HG03378 (cell line): ENCODE data around the gene ERF.

Source experiments
- ATAC-seq: cut with Tn5 transposase; IDR thresholded peaks from one replicate; pipeline ENCODE4 v1.9.1; 2021; ENCODE audit warnings: mild to moderate bottlenecking, moderate library complexity; ENCODE audit not compliant: unreplicated experiment

The ERF gene

DNA sequence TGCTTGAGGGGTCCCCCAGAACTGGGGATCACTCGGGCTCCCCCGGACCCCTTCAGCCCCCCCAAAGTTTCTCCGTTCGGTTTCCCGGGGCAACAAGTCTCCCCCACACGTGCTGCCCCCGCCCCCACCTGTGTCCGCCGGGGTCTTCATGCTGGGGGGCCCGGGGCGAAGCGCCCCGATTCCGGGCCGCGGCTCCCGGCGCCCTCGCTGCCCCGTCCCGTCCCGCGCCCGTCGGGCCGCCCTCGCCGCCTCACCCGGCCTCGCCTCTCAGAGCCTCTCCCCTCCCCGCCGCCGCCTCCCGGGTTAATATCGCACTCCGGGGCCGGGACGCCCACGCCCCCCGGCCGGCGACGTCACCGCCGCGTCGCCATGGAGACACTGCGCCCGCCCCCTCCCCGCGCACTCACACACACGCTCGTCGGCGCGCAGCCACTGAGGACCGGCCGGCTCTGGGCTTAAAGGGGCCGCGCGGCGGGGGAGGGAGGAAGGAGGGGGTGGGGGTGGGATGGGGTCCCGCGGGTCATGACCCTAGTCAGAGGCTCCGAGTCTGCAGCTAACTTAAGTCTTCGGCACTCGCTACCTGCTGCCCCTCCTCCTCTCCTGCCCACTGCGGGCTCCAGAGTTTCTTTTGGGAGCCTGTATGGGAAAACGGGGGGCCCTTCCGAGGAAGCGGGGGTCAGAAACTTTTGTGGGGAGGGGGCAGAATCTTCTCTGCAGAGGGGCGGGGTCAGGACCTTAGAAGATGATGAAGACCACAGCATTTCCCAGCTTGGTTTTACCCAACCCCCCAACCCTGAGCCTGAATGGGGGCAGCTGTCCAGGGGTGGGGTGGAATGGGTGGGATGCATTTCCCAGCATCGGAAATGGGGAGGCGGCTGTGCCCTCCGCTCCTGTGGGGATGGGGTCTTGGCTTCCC is at the start of gene ERF:
Gene ERF, minus strand, starts transcription at position 279 of the 916 bp plus-strand sequence. Its CDS starts 129 bp downstream, at position 150.
- ATAC-seq, result no peak

DNA sequence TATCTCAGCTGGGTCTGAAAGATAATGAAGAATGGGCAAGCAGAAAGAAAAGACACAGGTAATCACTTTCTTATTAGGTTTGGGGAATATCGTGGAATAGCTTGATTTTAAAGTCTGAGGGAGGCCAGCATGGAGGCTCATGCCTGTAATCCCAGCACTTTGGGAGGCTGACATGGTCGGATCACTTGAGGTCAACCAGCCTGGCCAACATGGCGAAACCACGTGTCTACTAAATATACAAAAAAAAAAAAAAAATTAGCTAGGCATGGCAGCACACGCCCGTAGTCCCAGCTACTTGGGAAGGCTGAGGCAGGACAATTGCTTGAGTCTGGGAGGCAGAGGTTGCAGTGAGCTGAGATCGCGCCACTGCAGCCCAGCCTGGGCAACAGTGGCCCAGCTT is 48.9 kb upstream of the ERF start:
- no peak for ATAC-seq

DNA sequence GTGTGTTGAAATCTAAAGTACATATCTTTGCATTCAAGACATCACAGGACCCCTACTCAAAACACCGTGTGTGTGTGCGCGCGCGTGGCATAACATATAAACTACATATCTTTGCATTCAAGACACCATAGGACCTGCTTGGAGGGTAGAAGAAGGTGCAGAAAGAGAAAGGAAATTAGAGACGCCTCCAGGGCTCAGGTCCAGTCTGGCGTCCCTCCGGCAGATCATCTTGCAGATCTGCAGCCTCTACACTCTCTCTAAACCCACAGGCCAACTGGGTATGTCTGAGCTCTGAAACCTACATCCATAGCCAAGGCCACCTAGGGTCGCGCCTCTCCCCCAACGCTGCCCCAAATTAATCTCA is 48.2 kb upstream of the ERF start:
- no peak for ATAC-seq

DNA sequence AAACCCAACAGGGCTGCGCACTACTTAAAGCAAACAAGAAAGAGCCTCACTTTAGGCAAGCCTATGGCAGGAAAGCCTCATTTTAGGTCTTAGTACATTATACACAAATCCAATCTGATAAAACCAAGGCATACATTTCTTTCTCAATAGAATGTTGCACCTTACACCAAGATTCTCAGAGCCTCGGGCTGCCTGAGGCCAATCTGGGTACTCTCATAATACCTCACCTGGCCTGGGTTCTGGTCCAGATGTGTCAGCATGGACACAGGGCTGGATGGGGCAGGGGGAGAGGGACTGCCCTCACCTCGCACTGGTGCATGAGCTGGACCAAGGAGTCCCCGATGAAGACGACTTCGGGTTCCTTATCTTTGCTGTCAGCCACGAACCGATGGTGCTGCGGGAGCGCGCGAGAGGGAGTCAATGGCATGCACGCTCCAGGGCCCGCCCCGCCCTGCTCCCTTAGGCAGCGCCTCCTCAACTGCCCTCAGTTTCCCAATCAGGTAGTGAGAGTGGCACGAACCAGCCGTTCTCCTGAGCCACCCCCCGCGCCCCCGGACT is 46.8 kb upstream of the ERF start, which contains the start of gene PRR19:
Gene PRR19, plus strand, starts transcription at position 487 of the 558 bp plus-strand sequence. CDS start 7,453 bp downstream, outside the sequence.
- no peak for ATAC-seq

DNA sequence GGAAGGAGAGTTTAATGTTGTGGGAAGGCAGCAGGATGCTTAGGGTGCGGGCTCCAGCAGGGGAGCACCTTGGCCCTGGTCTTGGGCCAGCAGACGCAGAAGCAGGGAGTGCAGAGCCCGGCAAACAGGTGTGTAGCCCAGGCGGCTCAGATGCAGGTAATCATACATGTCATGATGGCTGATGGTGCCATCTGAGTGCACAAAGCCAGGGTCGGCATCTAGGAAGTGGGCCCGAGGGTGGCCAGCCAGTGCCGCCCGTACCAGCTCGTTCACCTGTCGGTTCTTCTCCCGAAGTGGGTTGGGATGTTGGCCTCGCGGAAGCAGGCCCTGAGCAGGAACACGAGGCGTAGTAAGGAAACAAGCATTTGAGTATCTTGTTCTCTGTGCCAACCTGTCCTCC is 42.1 kb upstream of the ERF start:
- ATAC-seq, result no peak

DNA sequence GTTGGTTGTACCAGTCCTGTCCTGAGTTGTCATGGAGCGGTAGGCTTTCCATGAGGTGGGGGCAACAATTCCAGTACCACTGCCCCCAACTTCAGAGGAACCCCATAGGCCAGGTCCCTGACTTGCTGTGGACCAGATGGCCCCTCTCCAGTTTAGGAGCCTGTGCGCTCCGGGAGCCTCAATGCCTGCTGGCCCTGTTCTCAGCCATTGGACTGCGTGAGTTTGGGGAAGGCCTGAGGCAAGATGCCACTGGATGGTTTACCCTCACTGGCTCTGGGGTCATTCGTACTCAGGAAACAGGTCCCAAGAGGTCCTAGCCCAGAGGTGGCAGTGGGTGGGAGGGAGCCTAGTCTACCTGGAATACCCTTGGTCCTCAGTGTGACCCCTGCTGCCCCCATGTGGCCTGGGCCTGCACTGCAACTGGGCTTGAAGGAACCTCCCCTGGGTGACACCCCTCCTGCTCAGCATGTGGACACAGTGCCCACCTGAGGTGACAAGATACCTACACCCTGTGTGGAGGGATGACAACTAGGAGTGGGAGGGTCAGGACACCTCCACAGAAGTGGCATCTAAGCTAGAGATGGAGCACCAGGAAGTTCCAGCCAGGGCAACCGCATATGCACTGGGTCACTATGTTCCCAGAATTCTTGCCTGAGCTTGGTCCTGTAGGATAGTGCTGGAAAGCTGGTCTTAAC is 41.0 kb upstream of the ERF start:
- ATAC-seq, result no peak

DNA sequence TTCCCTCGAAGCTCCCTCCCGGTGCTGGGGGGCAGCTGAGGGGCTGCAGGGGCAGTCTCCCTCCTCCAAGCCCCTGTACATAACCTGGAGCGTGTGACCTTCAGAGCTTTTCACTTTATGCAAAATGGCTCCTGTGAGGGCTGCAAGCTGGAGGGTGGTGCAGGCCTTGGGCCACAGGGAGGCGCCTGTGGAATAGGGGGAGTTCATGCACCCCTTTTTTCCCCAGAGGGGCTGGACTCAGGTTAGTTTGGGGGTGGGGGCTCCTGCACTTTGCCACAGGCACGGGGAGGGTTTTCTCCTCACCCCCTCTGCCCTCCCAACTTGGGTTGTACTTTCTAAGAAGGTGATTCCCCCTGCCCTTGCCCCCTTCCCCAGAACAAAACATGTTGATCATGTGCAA is 40.4 kb upstream of the ERF start:
- no peak for ATAC-seq

DNA sequence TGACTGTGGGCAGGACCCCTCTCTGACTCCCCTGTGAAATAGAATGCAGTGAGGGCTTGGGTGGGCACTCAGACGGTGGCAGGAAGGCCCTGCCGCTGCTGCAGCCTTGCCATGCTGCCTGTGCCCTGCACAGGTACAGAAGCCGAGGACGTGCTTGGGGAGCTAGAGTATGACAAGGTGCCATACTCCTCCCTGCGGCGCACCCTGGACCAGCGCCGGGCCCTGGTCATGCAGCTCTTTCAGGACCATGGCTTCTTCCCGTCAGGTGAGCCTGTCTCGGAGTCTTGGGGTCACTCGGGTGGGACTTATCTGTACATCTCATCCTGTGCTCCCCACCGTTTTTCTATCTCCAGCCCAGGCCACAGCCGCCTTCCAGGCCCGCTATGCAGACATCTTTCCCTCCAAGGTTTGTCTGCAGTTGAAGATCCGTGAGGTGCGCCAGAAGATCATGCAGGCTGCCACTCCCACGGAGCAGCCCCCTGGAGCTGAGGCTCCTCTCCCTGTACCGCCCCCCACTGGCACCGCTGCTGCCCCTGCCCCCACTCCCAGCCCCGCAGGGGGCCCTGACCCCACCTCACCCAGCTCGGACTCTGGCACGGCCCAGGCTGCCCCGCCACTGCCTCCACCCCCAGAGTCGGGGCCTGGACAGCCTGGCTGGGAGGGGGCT is 39.7 kb upstream of the ERF start:
- no peak for ATAC-seq

DNA sequence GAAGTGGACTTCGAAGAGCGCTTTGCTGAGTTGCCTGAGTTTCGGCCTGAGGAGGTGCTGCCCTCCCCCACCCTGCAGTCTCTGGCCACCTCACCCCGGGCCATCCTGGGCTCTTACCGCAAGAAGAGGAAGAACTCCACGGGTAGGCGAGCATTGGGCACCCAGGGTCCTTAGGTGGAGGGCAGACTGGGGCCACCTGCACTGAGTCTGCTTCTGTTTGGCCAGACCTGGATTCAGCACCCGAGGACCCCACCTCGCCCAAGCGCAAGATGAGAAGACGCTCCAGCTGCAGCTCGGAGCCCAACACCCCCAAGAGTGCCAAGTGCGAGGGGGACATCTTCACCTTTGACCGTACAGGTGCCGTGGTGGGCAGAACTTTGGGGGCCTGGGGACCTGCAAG is 39.0 kb upstream of the ERF start:
- ATAC-seq, result no peak

DNA sequence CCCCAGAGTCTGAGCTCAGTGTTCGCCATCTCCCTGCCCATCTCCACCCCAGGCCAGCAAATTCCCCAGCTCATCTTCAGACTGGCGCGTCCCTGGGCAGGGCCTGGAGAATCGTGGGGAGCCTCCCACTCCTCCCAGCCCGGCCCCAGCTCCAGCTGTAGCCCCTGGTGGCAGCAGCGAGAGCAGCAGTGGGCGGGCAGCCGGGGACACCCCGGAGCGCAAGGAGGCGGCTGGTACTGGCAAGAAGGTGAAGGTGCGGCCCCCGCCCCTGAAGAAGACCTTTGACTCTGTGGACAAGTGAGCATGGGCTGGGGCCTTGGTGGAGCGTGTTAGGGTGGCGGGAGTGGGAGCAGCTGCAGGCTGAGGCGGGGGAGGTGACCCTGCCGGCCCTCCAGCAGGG is 38.6 kb upstream of the ERF start:
- ATAC-seq, result no peak

DNA sequence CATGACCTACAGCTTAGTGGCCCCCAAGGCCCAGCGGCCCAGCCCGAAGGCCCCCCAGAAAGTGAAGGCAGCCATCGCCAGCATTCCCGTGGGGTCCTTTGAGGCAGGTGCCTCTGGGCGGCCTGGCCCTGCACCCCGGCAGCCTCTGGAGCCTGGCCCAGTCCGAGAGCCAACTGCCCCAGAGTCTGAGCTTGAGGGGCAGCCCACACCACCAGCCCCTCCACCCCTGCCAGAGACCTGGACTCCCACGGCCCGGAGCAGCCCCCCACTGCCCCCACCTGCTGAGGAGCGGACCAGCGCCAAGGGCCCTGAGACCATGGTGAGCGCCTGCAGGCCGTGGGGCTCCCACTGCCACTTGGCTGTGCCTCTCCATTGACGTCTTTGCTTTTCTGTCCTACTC is 38.0 kb upstream of the ERF start:
- no peak for ATAC-seq

DNA sequence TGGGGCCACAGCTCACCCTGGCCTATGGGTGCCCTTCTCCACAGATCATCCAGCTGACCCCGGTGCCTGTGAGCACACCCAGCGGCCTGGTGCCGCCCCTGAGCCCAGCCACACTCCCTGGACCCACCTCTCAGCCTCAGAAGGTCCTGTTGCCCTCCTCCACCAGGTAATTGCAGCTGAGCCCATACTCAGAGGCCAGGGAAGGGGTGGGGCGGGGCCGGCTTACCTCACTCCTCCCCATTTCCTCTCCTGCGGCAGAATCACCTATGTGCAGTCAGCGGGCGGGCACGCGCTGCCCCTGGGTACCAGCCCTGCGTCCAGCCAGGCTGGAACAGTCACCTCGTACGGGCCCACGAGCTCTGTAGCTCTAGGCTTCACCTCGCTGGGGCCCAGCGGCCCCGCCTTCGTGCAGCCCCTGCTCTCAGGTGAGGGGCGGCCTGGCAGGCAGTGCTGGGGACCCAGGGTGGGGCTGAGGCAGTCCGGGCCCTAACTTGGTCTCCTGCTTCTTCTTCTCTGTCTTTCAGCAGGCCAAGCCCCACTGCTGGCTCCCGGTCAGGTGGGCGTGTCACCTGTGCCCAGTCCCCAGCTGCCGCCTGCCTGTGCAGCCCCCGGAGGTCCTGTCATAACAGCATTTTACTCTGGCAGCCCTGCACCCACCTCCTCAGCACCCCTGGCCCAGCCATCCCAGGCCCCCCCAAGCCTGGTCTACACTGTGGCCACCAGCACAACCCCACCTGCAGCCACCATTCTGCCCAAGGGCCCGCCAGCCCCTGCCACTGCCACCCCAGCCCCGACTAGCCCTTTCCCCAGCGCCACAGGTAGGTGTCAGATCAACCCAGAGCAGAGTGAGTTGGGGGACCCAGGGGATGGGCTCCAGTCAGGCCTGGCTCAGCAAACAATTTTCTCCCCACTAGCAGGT is 37.4 kb upstream of the ERF start:
- no peak for ATAC-seq

DNA sequence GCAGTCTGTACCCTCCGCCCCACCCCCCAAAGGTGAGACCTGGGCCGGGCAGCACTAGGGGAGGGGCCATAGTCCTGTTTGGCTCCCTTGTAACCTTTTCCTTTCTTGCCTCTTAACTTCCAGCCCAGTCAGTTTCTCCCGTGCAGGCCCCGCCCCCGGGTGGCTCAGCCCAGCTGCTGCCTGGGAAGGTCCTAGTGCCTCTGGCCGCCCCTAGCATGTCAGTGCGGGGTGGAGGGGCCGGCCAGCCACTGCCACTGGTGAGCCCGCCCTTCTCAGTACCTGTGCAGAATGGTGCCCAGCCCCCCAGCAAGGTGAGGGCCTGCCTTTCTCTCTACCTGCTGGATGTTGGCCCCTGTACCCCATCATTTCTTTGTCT is 36.5 kb upstream of the ERF start:
- no peak for ATAC-seq

DNA sequence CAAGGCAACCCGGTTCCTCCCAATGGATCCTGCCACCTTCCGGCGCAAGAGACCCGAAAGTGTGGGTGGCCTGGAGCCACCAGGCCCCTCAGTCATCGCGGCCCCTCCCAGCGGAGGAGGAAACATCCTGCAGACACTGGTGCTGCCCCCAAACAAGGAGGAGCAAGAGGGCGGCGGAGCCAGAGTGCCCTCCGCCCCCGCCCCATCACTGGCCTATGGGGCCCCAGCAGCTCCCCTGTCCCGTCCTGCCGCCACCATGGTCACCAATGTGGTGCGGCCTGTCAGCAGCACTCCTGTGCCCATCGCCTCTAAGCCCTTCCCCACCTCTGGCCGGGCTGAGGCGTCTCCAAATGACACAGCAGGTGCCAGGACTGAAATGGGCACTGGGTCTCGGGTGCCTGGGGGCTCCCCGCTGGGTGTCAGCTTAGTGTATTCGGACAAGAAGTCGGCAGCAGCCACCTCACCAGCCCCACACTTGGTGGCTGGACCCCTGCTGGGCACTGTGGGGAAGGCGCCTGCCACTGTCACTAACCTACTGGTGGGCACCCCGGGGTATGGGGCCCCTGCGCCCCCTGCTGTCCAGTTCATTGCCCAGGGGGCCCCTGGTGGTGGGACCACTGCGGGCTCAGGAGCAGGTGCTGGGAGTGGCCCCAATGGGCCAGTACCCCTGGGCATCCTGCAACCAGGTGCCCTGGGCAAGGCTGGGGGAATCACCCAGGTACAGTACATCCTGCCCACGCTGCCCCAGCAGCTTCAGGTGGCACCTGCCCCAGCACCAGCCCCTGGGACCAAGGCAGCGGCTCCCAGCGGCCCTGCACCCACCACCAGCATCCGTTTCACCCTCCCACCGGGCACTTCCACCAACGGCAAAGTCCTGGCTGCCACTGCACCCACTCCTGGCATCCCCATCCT is 35.9 kb upstream of the ERF start:
- ATAC-seq, result no peak

DNA sequence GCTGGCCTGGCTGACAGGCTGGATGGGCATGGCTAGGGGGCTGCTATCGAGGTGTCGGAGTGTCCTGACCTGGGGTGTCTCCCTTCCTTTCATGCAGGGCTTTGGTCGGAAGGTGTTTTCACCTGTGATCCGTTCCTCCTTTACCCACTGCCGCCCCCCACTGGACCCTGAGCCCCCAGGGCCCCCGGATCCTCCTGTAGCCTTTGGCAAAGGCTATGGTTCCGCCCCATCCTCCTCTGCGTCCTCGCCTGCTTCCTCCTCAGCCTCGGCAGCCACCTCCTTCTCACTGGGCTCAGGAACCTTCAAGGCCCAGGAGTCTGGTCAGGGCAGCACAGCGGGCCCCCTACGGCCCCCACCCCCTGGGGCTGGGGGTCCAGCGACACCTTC is 35.2 kb upstream of the ERF start:
- no peak for ATAC-seq

DNA sequence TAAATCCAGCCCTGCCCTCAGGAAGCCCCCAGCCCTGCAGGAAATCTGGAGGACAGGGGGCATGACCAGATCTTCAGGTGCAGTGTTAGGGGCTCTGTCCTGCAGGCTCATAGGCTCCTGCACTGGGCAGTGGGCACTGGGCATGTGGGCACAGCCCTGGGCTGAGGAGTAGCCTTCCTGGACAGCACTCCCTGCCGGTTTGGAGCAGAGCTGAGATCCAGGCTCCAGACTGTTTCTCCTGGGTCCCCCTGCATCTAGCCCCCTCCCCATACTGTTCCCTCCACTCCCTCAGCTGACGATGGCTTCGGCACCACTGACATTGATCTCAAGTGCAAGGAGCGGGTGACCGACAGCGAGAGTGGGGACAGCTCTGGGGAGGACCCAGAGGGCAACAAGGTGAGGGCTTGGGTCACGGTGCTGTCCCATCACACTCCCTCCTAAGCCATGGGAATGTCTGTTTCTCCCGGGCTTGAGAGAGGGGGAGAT is 34.7 kb upstream of the ERF start:
- no peak for ATAC-seq

DNA sequence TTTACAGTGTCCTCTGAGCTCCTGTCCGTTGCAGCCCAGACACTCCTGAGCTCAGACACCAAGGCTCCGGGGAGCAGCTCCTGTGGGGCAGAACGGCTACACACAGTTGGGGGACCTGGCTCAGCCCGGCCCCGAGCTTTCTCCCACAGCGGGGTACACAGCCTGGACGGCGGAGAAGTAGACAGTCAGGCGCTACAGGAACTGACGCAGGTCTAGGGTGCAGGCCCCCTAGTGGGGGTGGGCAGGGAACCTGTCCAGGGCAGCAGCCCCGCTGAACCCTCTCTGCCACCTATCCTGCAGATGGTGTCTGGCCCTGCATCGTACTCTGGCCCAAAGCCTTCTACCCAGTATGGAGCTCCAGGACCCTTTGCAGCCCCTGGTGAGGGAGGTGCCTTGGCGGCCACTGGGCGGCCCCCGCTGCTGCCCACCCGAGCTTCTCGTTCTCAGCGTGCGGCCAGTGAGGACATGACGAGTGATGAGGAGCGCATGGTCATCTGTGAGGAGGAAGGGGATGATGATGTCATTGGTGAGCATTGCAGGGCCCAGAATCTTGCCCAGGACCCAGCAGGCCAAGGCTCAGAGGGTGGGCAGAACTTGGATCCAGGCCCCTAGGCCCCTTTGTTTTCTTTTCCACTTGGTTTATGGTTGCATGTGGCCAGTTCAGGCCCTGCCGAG is 34.1 kb upstream of the ERF start:
- ATAC-seq, result no peak

DNA sequence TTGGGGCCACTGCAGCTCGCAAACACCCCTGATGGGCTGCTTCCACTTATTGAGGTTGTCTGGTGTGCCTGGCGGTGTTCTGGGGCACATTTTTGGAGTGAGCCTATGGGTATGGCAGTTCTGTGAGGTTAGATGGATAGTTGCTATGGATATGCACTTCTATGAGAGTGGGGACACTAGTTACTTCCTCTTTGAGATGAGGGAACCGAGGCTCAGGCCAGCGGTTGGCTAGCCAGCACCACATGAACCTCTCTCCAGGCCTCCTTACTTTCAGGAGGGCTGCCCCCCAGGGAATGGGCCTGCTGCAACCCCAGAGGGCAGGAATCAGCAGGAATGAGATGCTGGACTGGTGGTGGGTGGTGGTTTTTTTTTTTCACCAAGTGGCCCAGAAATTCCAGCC is 33.5 kb upstream of the ERF start:
- no peak for ATAC-seq

DNA sequence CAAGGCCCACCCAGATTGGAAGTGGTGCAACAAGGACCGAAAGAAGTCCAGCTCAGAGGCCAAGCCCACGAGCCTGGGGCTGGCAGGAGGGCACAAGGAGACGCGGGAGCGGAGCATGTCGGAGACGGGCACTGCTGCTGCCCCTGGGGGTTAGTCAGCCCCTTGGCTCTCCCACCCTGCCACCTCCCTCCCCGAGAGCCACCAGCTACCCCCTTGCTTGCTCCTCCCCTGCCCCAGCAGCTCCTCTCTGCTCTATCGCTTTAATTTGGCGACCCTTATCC is 32.8 kb upstream of the ERF start:
- no peak for ATAC-seq
